GM12865 (cell line): ENCODE measurements around the gene VWCE.

ENCODE experiments used
- DNase-seq: peaks from one replicate; pipeline ENCODE4 v3.0.0; 2010; ENCODE audit warnings: low read depth
- H3K4me3 ChIP-seq: 2 replicates; pipeline ENCODE4 v1.5.1; 2011; ENCODE audit warnings: mild to moderate bottlenecking, low read depth, low read length, control low read depth
- TF ChIP-seq, protein P1 (sequence below): IDR thresholded peaks from 2 replicates; pipeline ENCODE4 v1.5.1; 2011; ENCODE audit warnings: low read length, control low read depth, low read depth, inconsistent platforms; ENCODE audit not compliant: insufficient read depth; ENCODE audit errors: missing control alignments

Gene VWCE

GRCh38 chr11:61327669-61328071, 32.6 kb upstream of the VWCE start:
- H3K4me3 ChIP-seq, result no peak overlapping the region

GRCh38 chr11:61325649-61326414, 30.7 kb upstream of the VWCE start:
- no peak overlapping the region for H3K4me3 ChIP-seq
- DNase-seq, result no peak
- TF ChIP-seq, protein P1, sequence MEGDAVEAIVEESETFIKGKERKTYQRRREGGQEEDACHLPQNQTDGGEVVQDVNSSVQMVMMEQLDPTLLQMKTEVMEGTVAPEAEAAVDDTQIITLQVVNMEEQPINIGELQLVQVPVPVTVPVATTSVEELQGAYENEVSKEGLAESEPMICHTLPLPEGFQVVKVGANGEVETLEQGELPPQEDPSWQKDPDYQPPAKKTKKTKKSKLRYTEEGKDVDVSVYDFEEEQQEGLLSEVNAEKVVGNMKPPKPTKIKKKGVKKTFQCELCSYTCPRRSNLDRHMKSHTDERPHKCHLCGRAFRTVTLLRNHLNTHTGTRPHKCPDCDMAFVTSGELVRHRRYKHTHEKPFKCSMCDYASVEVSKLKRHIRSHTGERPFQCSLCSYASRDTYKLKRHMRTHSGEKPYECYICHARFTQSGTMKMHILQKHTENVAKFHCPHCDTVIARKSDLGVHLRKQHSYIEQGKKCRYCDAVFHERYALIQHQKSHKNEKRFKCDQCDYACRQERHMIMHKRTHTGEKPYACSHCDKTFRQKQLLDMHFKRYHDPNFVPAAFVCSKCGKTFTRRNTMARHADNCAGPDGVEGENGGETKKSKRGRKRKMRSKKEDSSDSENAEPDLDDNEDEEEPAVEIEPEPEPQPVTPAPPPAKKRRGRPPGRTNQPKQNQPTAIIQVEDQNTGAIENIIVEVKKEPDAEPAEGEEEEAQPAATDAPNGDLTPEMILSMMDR, result no peak

More at GRCh38 chr11:61327669-61328071, 32.6 kb upstream of the VWCE start:
- TF ChIP-seq, protein P1, result no peak
- no peak for DNase-seq

GRCh38 chr11:61315260-61315659, 20.1 kb upstream of the VWCE start:
- no peak overlapping the region for H3K4me3 ChIP-seq
- no peak for DNase-seq
- TF ChIP-seq, protein P1, result no peak

DNA sequence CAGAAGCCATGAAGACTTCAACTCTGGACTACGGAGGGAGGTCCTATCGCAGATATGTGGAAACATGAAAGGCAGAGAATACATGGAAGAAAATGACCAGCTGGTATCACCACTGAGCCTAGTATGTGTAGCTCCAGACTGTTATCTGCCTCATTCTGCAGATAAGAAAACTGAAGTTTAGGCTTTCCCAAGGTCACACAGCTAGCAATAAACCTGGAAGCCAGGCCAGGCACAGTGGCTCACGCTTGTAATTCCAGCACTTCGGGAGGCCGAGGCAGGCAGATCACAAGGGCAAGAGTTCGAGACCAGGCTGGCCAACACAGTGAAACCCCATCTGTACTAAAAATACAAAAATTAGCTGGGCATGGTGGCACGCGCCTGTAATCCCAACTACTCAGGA, 15.6 kb upstream of the VWCE start:
- DNase-seq, result no peak
- TF ChIP-seq, protein P1, result no peak
- no peak overlapping the region for H3K4me3 ChIP-seq

DNA sequence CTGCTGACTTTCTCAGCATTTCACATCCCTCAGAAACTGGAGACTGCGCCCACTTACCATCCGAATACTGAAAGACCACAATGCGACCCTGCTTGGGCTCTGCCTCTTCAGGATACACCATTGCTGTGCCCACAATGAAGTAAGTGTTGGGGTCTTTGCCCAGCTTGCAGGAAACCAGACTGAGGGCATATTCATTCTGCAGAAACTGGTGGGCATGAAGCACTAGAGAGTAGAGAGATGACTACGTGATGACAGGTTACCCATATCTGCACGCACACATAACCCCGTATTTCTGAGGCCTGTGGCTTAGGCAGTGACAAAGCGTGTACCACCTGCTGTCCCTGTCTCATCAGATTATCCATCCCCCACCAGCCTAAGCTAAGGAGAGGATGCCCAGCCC, 14.6 kb upstream of the VWCE start:
- no peak for DNase-seq
- no peak overlapping the region for H3K4me3 ChIP-seq
- TF ChIP-seq, protein P1, result no peak

GRCh38 chr11:61309141-61309540, 14.0 kb upstream of the VWCE start:
- TF ChIP-seq, protein P1, result no peak

DNA sequence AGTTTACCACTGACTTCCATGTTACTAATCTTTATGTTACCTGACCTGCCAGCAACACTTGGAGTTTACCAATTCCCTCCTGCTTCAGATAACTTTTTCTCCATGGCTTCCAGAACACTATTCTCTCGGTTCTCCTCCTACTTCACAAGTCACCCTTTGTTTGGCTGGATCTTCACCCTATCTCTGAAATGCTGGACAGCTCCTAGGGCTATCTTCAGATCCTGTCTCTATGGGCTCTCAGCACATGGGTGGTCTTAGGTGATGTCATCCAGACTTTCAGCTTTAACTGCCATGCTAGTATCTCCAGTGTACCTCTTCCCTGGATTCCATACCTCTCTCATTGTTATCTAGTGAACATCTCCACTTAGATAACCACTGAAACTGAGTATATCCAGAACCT, 12.2 kb upstream of the VWCE start:
- H3K4me3 ChIP-seq, result no peak overlapping the region
- TF ChIP-seq, protein P1, result no peak
- DNase-seq, result no peak

More at GRCh38 chr11:61309141-61309540, 14.0 kb upstream of the VWCE start:
- no peak for DNase-seq
- no peak overlapping the region for H3K4me3 ChIP-seq
